ENCODE data around the gene SAT2.
"Not testable (repeated sequence)": the region's sequence is repeated elsewhere in the genome, so short reads cannot be mapped to it uniquely, and the experiment has no call there.

The SAT2 gene

DNA sequence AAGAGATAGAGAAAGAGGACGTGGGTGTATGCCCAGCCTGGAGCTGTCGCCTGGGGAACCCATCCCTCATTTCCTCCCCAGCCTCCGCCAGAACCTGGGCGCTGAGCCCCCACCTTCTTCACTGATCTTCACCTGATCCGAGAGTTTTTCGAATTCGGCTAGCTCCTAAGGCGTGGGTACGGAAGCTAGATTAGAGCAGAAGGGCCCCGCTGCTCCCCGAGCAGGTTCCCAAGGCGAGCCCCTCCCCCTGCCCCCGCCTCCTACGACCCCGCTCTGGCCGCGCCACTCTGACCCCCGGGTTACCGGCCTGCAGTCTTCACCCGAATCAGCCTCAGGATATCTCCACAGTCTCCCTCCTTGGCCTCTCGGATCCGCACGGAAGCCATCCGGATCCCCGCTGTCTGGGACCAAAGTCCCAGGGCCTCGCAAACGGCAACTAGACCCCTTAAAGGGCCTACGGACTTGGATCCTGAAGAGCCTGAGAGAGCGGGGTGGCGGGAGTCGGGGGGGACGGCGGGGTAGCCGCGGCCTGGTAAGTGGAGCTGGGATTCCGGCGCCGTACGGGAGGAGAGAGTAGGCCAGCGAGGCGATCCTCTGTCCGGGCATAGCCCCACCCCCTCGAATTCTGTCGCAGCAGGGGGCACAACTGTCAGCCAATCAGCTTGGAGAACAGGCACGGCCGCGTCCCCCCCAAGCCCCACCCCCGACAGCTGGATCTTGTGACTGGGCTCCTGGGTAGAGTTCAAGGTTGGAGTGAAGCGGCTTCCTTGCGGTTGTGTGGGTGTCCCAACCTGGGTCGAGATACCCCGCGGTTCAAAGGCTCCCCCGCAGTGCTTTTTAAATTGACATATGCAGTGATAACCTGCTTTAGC lies at the start of gene SAT2:
SAT2 (minus strand) TSS at position 572 of the 872 bp plus-strand sequence; CDS start at position 386, 186 bp downstream.
- DNase-seq: peak; percentile 93

DNA sequence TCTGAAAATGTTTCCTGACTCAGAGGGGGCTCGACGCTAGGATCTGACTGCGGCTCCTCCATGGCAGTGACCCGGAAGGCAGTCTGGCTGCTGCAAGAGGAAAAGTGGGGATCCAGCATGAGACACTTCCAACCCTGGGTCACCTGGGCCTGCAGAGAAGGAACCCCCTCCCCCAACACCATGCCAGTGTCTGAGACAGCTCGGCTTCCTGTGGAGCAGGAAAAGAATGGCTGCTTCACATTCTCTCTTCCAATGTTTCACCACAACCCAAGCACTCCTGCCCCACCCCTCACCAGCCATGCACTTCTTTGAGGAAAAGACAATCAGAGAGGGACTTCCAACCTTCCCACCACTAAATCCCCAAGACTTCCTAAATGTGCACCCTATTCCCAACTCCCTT lies 48.9 kb upstream of the SAT2 start:
- DNase-seq: no peak

DNA sequence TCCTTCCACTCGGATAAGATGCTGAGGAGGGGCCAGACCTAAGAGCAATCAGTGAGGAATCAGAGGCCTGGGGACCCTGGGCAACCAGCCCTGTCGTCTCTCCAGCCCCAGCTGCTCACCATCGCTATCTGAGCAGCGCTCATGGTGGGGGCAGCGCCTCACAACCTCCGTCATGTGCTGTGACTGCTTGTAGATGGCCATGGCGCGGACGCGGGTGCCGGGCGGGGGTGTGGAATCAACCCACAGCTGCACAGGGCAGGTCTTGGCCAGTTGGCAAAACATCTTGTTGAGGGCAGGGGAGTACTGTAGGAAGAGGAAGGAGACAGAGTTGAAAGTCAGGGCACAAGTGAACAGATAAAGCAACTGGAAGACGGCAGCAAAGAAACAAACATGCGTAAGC lies 47.3 kb upstream of the SAT2 start:
- no peak for DNase-seq

DNA sequence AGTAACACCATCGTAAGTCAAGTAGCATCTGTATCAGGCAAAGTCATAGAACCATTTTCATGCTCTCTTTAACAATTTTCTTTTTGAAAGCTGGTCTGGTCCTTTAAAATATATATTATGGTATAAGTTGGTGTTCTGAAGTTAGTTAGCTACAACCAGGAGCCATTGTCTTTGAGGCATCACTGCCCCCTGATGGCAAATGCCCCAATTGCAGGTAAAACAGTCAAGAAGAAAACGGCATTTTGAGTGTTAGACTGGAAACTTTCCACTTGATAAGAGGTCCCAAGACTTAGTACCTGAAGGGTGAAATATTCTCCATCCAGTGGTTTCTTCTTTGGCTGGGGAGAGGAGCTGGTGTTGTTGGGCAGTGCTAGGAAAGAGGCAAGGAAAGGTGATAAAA lies 45.6 kb upstream of the SAT2 start:
- DNase-seq: no peak

DNA sequence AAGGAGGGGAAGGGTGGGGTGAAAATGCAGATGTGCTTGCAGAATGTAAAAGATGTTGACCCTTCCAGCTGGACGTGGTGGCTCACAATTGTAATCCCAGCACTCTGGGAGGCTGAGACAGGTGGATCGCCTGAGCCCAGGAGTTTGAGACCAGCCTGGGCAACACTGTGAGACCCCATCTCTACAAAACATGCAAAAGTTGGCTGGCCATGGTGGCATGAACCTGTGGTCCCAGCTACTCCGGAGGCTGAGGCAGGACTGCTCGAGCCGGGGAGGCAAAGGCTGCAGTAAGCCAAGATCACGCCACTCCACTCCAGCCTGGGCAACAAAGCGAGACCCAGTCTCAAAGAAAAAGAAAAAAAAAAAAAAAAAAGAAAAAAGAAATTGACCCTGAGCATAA lies 40.9 kb upstream of the SAT2 start:
- DNase-seq: no peak

DNA sequence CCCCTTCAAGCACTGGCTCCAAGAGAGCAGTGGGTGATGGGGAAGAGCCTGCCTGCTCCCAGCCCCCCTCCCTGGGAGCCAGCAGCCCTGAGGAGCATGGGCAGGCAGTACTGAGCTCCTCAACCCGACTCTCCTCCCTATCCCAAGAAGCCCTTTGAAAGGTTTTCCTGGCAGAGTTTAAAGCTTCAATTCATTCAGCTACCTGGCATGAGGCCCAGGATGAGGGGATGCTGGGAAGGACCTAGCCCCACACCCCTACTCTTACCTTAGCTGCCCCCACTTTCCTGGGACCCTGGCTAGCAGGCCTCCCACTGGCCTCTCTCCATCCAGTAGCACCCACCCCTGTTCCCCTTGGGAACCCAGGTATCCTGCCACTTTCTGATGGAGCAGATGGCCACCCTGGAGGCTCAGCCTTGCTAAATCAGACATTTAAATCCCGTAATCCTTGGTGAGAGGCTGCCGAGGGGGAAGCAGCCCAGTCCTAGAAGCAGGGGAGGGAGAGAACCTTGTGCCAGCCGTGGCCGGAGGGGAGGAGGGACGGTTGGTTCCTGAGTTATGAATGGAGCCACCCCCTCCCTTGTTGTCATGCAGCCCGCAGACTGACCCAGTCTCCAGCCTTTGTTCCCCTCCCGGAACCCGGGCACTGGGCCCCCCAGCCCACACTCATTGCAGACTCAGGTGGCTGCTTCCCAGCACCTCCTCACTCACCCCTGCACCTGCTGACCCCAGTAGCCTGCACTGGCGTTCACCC lies 40.2 kb upstream of the SAT2 start:
- DNase-seq: no peak

DNA sequence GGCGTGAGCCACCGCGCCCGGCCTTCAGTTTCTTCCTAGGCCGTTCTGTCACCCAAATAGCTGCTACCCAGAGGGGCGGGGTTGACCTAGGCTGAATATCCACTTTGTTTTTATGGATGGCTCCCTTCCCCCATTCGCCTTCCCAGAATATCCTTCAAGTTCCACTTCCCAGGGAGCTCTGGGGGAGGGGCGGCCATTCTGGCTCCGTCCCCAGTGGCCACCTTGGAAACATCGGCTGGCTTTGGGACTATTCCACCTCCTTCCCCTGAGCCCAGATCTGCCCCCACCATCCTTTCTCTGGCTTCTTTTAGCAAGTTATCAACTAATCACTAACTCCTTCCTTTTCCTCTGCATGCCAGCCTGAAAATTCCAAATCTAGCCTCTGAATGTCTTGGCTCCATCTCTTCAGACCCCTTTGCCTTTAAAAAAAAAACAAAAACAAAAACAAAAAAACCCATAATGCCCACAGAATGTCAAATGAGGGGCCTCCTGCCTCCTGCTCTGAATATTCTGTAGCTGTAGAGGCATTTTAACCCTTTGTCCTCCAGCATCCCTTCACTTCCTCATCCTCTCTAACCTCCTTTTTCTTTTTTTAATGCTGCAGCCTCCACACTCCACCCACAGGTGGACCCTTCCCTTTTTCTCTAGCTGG lies 29.5 kb upstream of the SAT2 start:
- no peak for DNase-seq

DNA sequence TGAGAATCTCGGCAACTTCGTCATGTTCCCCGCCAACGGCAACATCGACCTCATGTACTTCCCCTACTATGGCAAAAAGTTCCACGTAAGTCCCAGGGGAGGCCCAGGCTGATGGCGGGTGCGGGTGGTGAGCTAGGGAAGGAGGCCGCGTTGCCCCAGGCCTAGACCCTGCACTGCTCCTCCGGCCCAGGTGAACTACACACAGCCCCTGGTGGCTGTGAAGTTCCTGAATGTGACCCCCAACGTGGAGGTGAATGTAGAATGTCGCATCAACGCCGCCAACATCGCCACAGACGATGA lies 27.9 kb upstream of the SAT2 start:
- DNase-seq: no peak

DNA sequence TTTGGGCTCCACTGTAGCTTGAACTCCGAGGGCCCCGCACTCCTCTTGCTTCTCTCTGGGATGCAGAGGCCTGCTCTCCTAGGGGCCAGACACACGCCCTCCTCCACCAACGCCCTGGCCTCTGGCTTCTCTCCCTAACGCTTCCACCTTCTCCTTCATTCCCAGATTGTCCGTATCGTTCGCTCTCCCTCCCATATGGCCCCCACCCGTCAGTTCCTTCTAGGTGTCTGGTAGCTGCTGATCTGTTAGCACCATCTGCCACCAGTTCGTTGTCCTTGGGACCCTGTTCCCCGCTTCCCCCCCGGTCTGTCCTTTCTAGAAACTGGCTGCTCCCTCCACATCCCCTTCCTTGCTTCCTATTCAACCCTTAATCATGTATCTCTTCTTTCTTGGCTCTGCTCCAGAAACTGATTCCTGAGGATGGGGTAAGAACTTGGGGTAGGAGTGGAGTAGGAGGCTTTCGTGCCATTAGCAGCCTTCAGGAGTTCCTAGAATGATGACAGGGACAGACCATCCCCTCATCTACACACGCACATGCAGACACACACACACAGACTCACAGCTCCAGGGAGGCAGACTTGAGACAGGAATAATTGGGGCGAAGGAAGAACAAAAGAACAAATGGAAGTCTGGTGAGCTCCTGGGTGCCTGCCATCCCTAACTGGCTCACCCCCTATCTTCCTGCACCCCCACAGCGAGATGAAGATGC lies 27.4 kb upstream of the SAT2 start:
- DNase-seq: no peak

DNA sequence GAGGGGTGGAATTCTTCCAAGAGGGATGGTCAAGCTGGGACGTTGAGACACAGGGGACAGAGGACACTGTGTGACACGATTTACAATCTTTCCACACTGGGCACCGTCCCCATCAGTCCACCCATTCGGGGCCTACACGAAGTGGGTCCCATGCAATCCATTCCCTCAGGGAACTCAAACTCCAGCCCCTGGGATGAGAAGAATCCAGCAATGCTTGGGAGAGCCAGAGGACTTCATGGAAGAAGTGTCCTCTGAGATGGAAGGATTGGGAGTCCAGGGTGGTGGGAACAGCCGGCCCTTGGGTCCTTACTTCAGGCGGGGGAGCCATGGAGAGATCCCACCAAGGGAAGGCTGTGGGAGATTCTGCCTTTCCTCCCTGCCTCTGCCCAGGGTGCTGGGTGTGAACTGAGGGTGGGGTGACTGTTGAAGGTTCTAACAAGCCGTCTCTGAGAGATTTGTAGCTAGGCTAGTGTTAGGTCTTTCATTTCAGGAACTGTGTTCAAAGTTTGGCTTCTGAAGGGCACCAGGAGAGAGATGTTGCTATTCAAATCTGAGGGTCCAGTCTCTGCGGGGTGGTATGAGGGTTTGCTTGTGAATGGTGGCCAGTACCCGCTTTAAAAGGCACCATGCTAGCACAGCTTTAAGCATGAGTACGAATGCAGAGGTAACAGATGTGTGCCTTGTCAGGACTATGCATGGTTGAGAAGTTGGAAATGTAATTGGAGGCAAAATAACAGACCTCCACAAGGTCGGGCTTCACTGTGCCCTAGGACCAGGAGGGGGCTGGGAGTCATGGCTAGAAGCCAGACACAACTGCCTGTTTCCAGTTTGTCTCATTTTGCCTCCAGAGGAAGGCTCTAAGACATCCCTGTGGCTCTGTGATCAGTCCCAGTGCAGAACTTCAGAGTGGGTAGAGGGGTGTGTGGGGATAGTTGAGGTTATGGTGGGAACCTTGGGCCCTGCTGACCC lies 25.1 kb upstream of the SAT2 start:
- no peak for DNase-seq

DNA sequence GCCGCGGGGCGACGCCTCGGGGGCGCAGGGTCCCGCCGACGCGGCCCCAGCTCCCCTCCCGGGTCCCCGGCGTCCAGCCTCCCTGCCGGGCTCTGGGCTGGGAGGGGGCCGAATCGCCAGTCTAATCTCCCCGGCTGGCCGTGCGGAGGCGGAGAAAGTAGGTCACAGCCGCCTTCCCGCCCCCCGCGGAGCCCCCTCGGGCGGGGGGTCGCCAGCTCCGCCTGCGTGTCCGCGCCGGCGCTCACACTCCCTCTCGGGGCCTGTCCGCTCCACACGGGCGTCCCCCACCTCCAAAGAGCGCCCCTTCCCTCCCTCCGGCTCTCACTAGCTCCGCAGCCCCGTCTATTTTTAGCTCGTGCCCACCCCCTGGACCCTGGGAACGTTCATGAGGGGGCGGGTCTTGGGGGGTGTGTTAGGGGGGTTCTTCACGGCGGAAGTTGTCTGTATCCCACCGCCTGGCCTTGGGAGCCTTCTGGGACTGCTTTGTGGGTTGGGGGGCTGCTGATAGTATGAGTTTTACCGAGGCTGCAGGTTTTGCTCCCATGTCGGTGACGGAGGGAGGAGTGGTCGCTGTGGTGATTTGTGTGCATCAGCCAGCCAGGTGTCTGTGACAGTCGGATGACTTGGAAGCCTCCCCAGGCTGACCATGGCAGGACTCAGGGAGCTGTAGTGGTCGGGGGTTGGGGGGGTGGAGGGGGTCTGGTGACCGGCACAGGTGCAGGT lies 24.2 kb upstream of the SAT2 start:
- DNase-seq: no peak

DNA sequence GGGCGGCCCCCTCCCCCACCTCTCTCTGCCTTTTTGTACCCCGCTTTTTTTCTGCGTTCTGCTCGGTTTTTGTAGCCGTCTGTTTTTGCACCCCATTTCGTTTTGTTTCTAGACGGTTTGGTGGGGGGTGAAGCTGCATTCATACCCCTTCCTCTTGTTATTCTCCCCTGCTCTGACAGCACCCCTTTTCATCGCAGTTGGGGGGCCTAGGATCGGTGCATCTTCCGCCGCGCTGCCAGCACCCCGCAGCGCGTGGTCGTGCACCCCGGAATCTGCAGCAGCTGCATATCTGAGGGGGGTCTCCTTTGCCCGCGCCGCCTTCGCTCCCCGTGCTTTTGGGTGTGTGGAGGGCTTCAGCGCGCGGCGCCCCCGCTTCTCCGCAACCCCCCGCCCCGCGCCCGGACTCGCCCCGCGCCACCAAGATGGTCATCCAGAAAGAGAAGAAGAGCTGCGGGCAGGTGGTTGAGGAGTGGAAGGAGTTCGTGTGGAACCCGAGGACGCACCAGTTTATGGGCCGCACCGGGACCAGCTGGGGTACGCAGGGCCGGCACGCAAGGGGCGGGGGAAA lies 23.6 kb upstream of the SAT2 start:
- no peak for DNase-seq

DNA sequence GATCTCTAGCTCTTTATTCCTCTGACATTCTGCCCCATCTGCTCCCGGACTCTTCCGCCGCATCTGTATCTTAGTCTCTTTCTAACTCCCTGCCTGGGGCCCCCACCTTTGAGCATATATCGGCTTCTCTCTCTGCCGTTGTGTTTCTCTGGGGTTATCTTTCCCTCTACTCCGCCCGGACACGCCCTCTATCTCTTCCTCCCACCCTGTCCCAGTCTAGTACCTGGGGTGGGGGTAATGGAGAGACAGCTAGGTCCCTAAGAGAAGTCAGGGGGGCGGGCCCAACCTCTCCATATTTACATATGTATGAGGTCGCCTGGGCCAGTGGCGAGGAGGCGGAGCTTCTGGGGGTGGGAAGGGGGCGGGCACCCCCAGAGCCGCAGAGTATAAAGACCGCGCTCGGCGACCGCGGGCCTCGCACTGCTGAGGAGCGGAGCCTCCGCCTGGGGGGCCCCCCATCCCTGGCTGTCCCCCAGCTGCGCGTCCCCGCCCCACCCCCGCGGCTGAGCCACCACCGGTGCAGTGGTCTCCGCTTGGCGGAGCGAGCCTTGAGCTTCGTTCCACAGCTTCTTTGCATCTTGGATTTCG lies 23.0 kb upstream of the SAT2 start, which contains the start of gene ATP1B2:
ATP1B2 (plus strand) TSS at position 418 of the 588 bp plus-strand sequence. CDS start 593 bp downstream, outside the sequence.
- DNase-seq: peak; percentile 50

DNA sequence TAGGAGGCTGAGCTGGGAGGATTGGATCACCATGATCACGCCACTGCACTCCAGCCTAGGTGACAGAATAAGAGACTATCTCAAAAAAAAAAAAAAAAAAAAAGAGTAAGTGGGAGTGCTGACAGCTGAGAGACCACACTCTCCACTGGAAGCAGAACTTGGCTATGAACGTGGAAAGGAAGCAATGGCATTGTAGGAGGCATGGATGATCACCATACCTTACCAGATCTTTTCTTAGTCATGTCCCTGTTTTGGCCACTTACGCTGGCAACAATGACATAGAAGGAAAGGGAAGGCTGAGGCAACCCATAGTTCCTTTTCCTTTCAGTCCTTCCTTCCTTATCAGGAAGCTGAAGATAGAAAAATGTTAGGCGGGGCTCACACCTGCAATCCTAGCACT lies 19.4 kb upstream of the SAT2 start:
- no peak for DNase-seq

DNA sequence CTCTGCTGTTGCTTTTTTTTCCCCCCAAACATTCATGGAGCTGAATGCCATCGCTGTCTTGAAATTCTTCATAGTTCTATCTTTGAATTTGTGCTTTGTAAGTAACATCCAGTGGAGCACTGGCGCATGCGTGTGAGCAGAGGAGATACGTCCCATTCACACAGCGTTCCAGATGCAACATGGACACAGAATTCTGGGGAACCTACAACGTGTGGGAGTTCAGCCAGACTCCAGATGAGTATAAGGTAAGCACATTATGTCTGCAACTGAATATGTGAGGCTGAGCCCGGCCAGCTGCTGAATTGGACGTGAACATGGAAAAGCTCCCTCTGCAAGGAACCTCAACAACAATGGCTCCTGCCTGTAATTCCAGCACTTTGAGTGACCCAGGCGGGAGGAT lies 18.8 kb upstream of the SAT2 start:
- no peak for DNase-seq

DNA sequence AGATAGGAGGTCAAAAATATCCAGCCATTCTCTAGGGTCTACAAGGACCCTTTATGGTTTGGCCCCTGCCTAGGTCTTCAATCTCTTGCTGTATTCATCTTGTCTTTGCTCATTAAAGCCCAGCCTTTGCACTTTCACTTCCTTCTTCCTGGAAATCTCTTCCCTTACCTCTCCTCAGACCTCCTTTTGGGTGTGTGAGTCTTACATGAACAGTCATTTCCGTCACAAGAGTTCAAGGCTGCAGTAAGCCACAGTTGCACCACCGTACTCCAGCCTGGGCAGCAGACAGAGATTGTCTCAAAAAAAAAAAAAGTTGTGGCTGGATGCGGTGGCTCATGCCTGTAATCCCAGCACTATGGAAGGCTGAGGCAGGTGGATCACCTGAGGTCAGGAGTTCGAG lies 17.2 kb upstream of the SAT2 start:
- DNase-seq: no peak

DNA sequence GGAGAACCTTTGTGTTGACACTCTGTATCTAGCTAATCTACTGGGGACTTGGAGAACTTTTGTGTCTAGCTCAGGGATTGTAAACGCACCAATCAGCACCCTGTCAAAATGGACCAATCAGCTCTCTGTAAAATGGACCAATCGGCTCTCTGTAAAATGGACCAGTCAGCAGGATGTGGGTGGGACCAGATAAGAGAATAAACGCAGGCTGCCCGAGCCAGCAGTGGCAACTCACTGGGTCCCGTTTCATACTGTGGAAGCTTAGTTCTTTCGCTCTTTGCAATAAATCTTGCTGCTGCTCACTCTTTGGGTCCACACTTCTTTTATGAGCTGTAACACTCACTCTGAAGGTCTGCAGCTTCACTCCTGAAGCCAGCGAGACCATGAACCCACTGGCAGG lies 14.0 kb upstream of the SAT2 start:
- not testable (repeated sequence) for DNase-seq

DNA sequence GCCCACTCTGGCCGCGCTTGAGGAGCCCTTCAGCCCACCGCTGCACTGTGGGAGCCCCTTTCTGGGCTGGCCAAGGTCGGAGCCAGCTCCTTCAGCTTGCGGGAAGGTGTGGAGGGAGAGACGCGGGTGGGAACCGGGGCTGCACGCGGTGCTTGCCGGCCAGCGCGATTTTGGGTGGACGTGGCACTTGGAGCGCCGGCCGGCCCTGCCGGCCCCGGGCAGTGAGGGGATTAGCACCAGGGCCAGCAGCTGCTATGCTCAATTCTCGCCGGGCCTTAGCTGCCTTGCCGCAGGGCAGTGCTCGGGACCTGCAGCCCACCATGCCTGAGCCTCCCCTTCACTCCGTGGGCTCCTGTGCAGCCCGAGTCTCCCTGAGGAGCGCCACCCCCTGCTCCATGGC lies 13.2 kb upstream of the SAT2 start:
- no peak for DNase-seq

DNA sequence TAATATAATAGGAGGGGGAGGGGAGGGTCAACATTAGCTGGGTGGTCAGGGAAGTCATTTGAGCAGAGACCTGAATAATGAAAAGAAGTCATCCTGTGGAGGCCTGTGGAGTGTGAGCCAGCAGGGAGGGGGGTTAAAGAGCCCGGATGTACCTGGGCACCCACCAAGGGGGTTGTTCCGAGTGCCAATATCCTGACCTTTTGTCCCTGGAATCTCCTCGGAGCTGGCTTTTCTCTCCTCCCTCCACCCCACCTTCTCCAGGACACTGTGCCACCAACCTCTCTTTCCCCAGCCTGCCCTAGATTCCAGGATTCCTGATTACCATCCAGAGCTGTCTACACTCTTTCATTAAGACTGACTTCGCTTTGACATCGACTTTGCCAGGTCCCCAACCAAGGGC lies 8.5 kb upstream of the SAT2 start:
- DNase-seq: no peak

DNA sequence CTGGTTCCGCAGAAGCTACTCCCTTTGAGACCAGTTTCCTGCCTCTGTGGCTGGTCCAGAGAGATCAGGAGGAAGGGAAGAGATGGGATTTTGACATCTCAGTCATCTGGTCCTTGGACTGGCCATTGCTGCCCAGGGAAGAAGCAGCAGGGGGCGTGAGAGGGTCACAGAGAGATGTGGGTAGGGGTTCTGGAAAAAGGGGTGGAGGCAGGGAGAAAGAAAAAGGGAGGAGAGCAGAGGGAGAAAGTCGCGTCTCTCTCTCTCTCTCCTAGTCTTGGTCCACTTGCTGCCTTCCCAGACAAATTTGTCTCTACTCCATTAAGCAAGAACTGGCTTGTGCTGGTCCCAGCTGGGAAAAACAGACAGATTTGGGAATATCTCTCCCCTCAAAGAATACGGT lies 6.8 kb upstream of the SAT2 start:
- DNase-seq: peak; percentile 3

DNA sequence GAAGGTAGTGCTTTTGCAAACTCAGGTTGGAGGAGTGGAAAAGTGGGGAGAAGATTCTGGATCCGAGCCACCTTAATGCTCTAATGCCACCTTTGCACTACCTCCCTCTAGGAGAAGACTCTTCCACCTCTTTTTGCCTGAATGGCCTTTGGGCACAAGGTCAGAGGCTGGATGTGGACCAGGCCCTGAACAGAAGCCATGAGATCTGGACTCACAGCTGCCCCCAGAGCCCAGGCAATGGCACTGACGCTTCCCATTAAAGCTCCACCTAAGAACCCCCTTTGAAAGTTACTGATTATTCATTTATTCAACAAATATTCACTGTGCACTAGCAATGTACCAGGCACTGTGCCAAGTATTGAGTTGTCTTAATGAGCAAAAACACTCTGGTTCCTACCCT lies 5.5 kb upstream of the SAT2 start:
- DNase-seq: no peak
